ENCODE data around the gene LCN2.
"Not testable (repeated sequence)": the region's sequence is repeated elsewhere in the genome, so short reads cannot be mapped to it uniquely, and the experiment has no call there.

LCN2 gene

GRCh38 chr9:128128836-128129590, 20.2 kb upstream of the LCN2 start:
- no peak for DNase-seq (ENCODE audit: low spot score)

GRCh38 chr9:128129976-128130590, 19.2 kb upstream of the LCN2 start:
- DNase-seq (ENCODE audit: low spot score): not testable (repeated sequence)

DNA sequence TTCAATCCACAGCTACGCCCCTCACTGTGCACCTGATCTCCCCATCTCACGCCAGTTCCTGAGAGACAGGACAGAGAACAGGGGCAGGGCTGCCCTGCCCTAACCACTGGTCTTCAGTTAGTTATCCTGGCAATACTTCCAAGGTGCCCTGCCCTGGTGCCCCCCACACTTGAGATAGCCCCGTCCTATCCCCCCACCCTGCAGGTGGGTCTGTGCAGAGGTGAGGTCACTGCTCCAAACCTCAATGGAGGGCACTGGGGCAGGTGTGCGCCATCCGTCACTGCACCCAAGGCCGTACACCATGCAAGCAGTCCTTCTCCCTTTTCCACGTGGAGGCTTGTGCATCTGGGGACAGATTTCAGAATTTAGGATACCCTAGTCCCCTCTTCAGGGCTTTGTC, 18.6 kb upstream of the LCN2 start:
- DNase-seq (ENCODE audit: low spot score): not testable (repeated sequence)

GRCh38 chr9:128131346-128131745, 17.9 kb upstream of the LCN2 start:
- not testable (repeated sequence) for DNase-seq (ENCODE audit: low spot score)

- not testable (repeated sequence) for DNase-seq (ENCODE audit: low spot score)
Measured at GRCh38 chr9:128132139-128132538, 17.1 kb upstream of the LCN2 start.

DNA sequence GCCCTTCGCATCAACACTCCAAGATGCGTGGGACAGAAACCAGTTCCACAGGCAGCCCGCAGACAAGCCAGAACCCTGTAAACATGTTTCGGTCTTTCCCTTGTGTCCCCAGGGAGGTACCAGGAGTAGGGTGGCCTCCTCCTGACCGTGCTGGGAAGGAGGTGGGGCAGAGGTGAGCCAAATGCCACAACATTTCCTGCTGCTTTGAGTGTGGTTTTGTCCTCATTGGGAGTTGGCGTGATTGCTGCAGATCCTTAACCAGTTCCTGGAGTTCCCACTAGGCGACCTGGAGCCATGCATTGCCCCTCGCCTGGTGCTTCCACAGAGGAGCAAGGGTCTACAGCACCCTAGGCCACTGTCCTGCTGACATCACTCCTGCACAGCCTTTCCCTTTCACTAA, 13.7 kb upstream of the LCN2 start:
- not testable (repeated sequence) for DNase-seq (ENCODE audit: low spot score)

- no peak for DNase-seq (ENCODE audit: low spot score)
Measured at GRCh38 chr9:128136816-128137793, 12.1 kb upstream of the LCN2 start.

- DNase-seq (ENCODE audit: low spot score): no peak
Measured at GRCh38 chr9:128138001-128138400, 11.3 kb upstream of the LCN2 start.

- DNase-seq (ENCODE audit: low spot score): no peak
Measured at GRCh38 chr9:128139621-128140020, 9.6 kb upstream of the LCN2 start.

DNA sequence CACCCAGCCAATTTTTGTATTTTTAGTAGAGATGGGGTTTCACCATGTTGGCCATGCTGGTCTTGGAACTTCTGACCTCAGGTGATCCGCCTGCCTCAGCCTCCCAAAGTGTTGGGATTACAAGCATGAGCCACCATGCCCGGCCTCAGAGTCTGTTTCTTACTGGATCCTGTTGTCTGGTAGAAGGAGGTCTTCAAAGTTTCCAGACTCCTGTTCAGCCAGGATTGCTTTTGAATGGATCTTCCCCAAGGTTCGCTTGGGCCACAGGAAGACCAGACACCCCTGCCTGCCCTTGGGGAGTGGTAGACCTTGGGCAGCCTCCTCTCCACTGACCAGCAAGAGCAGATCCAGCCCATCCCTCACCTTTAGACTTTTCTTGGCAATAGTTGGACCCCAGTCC, 7.6 kb upstream of the LCN2 start:
- no peak for DNase-seq (ENCODE audit: low spot score)

DNA sequence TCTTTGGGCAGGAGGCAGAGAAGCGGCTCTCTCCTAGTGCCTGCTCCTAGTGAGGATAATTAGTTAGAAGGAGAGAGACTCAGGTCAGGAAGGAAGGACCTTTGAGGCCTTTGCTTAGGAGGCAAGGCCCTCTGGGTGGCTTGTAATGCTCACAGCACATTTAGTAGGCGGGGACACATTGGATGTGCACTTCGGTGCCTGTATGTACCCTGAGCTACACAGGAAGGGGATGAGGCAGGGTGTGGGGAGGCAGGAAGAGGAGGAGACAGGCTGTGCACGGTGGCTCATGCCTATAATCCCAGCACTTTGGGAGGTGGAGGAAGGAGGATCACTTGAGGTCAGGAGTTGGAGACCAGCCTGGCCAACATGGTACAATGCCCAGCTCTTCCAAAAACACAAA, 7.2 kb upstream of the LCN2 start:
- DNase-seq (ENCODE audit: low spot score): no peak

- DNase-seq (ENCODE audit: low spot score): no peak
Measured at GRCh38 chr9:128142596-128142995, 6.7 kb upstream of the LCN2 start.

DNA sequence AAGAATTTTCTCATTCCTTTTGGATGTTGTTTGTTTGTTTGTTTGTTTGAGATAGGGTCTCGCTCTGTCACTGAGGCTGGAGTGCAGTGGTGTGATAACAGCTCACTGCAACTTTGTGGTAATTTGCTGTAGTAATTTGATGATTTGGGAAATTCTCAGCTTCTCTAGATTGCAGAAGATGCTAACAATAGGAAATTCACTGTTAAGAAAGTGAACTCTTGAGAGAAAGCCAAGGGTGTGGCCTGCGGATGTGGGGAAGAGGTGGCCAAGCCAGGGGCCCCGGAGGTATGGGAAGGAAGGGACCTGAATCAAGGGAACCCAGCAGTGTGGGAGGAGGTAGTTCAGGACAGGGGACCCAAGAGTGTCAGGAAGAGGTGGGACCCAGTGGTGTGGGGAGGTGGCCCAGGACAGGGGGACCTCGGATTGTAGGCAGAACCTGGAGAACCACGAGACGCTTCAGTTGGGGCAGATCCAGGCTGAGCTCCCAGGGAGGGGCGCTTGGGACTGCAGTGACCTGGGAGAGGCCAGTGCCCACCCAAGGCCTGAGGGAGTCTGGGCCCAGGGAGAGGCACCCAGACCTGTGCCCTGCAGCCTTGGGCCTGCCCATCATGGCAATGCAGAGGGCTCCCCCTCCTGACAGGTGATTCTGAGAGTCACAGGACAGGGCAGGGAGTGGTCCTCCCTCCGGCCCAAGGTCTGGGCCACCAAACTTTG, 5.6 kb upstream of the LCN2 start:
- no peak for DNase-seq (ENCODE audit: low spot score)

DNA sequence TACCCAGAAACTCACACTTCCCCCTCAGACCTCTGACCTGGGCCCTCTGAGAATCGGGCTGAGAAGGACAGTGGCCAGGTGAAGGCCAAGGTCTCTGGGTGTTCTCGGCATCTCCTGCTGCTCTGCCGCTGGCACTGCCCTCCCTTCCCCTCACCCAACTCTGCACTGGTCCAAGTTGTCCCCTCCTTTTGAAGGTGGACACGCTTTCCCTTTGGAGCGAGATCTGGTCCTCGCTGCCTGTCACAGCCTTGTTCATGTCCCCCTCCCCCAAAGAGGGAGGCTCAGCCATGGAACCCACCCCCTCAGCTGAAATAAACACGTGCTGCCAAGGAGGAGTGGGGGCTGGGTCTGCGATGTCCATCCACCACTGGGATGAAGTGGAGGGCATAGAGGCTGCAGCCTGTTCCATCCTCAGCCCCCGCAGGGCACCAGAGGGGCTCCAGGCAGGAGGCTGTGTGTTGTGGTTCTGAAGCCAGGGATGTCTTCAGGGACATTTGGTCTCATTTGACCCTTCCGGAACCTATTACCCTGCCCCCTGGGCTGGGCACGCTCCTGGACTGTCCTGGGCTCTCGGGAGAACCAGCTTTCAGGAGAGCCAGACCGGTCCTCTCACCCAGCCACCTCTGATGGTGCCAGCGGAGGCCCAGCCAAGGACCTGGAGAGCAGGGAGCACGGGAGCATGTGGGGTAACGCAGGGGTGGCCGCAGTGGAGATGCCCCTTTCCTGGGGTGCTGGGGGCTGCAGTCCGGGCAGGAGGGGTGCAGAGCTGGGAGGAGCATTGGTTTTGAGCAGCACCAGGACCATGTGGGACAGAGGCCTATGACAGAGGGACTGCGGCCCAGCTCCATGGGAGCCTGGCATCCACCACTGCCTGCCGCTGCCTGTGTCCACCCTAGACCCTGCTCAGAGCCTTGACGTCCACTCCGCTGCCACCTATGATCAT, 4.7 kb upstream of the LCN2 start:
- DNase-seq (ENCODE audit: low spot score): no peak

GRCh38 chr9:128145536-128145935, 3.7 kb upstream of the LCN2 start:
- no peak for DNase-seq (ENCODE audit: low spot score)

GRCh38 chr9:128145951-128146351, 3.3 kb upstream of the LCN2 start:
- no peak for DNase-seq (ENCODE audit: low spot score)

DNA sequence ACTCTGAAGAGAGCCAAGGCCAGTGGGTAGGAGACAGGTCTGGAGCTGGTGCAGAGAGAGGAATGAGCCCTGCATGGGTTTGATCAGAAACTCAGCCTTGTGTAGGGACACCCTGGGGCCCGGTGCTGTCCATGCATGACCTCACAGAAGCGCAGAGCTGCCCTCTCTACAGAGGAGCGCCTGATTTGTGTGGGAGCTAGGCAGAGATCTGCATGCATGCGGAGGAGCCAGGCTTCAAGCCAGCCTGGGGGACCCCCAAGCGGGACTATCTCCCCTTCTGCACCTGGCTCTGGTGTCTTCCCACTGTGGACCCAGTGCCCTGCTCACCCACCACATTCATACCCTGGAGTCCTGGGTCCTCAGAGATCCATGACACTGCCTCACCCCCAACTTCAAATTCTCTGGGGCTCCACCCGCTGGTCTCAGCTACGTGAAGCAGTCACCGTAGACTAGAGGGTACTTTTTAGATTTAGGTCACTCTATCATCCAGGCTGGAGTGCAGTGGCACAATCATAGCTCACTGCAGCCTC, 2.6 kb upstream of the LCN2 start:
- no peak for DNase-seq (ENCODE audit: low spot score)

GRCh38 chr9:128148509-128149000, 698 bp upstream of the LCN2 start:
- no peak for DNase-seq (ENCODE audit: low spot score)

DNA sequence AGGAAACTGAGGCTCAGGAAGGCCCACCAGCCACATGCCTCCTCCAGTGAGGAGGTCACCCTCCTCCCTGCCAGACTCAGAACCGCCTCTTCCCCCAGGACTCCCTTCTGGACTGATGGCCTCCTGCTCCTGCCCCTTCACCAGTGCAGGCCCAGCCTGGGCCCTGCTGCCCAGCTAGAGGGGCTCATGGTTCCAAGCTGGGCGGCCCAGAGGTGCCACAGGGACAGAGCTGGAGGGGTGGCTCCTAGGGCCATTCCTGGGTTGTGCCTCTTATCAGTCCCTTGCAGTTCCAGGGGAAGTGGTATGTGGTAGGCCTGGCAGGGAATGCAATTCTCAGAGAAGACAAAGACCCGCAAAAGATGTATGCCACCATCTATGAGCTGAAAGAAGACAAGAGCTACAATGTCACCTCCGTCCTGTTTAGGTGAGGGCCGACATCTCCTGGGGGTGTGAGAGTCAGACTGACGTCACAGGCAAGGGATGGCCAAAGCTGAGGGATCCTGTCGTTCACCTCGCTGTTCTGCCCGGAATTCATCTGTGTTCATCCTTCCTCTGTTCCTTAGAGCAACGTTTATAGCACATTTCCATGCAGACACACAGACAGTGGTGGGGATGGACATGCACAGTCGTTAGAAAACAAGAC, 819 bp downstream of the LCN2 start:
- DNase-seq (ENCODE audit: low spot score): no peak
